ENCODE data around the gene EIF1B.

The EIF1B gene

DNA sequence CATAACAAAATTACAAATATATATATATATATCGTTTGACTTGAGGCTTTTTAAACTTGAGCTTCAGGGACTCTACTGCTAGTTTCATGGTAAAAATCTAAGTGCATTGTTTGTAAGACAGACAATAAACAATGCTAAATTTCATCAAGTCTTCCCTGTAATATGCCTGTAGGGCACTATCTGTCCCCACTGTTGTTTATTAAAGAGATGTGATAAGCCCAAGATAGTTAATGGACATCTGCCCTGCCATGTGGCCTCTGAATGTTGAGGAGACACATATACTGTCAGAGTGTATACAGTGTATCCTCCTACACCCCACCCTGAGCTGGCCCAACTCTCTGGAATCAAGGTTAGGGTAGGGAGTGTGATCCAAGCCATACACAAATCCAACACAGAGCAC, 15.1 kb upstream of the EIF1B start:
- TF ChIP-seq, protein P1, sequence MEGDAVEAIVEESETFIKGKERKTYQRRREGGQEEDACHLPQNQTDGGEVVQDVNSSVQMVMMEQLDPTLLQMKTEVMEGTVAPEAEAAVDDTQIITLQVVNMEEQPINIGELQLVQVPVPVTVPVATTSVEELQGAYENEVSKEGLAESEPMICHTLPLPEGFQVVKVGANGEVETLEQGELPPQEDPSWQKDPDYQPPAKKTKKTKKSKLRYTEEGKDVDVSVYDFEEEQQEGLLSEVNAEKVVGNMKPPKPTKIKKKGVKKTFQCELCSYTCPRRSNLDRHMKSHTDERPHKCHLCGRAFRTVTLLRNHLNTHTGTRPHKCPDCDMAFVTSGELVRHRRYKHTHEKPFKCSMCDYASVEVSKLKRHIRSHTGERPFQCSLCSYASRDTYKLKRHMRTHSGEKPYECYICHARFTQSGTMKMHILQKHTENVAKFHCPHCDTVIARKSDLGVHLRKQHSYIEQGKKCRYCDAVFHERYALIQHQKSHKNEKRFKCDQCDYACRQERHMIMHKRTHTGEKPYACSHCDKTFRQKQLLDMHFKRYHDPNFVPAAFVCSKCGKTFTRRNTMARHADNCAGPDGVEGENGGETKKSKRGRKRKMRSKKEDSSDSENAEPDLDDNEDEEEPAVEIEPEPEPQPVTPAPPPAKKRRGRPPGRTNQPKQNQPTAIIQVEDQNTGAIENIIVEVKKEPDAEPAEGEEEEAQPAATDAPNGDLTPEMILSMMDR (conservative IDR thresholded peaks at IDR 0.05; ENCODE audit: control insufficient read depth, insufficient read depth, low read depth, low read length): no peak
- DNase-seq (ENCODE audit: low read depth): no peak
- no peak overlapping the region for H3K4me3 ChIP-seq (ENCODE audit: control insufficient read depth, low read depth, low read length)

DNA sequence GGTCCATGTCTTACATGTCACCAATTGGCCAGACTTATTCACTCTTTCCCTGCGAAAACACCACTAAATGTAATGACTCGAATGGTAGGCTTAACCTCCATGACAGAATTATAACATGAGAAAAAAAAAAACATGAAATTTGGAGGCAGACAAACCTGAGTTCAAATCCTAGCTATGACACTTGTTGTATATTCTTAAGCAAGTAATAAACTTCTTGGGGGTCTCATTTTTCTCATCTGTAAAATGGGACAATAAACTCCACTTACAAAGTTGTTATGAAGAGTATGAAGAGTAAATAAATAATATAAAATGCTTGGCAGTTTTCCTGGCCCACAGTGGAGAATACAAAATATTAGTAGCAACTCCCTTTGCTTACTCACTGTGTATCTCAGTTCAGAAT, 11.4 kb upstream of the EIF1B start:
- H3K4me3 ChIP-seq (ENCODE audit: control insufficient read depth, low read depth, low read length): no peak overlapping the region
- TF ChIP-seq, protein P1 (conservative IDR thresholded peaks at IDR 0.05; ENCODE audit: control insufficient read depth, insufficient read depth, low read depth, low read length): no peak
- DNase-seq (ENCODE audit: low read depth): no peak

DNA sequence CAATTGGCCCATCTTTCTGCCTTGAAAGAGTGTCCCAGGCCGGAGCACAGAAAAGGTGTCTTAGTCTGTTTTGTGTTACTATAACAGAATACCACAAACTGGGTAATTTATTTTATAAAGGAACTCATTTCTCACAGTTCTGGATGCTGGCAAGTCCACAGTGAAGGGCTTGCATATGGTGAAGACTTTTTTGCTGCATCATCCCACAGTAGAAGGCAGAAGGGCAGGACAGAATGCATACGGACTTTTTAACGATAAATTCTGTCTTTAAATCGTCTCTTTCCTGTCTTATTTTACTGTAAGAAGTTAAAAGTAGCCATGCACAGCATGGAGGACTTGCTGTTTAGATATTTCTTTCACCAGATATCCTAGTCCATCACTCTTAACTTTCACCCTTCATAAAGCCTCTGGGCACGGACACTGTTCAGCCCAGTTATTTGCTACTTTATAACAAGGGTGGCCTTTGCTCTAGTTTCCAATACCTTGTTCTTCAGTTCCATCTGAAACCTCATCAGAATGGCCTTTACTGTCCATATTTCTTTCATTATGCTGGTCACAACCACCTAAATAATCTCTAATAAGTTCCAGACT, 10.3 kb upstream of the EIF1B start:
- TF ChIP-seq, protein P1 (conservative IDR thresholded peaks at IDR 0.05; ENCODE audit: control insufficient read depth, insufficient read depth, low read depth, low read length): no peak
- no peak overlapping the region for H3K4me3 ChIP-seq (ENCODE audit: control insufficient read depth, low read depth, low read length)

DNA sequence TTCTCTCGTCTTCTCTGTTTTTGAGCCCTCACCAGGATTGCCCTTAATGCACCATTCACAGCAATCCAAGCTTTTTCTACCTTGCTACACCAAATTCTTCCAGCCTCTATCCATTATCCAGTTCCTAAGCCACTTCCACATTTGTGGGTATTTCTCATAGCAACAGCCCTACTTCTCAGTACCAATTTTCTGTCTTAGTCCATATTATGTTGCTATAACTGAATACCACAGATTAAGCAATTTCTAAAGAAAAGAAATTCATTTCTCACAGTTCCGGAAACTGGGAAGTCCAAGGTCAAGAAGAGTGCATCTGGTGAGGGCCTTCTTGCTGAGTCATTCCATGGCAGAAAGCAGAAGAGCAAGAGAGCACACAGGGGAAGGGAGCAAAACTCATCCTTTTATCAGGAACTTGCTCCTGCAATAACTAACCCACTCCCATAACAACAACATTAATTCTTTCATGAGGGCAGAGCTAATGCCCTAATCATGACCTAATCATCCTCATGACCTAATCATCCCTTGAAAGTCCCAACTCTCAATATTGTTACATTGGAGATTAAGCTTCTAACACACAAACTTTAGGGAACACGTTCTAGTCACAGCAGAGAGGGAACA, 9.7 kb upstream of the EIF1B start:
- TF ChIP-seq, protein P1 (conservative IDR thresholded peaks at IDR 0.05; ENCODE audit: control insufficient read depth, insufficient read depth, low read depth, low read length): no peak
- DNase-seq (ENCODE audit: low read depth): peak; percentile 87
- H3K4me3 ChIP-seq (ENCODE audit: control insufficient read depth, low read depth, low read length): no peak overlapping the region

More for the DNA sequence above, 10.3 kb upstream of the EIF1B start:
- no peak for DNase-seq (ENCODE audit: low read depth)

DNA sequence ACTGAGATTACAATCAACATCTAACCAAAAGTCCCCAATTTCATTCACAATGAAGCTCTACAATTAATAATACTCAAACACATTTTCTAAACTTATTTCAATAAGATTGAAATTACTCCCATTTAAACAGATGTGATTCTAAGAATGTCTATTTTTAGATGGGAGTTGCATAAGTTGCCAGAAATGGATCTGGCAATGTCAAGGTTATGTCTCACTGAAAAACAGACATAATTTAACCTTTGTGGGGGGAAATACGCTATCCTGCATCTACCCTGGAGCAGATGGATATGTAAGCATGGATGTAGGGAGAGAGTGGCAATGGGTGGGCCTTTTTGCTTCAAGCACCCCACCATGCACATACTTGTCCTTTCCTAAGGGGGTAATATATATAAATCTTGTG, 6.7 kb upstream of the EIF1B start:
- TF ChIP-seq, protein P1 (conservative IDR thresholded peaks at IDR 0.05; ENCODE audit: control insufficient read depth, insufficient read depth, low read depth, low read length): no peak
- DNase-seq (ENCODE audit: low read depth): peak; percentile 33
- H3K4me3 ChIP-seq (ENCODE audit: control insufficient read depth, low read depth, low read length): no peak overlapping the region

DNA sequence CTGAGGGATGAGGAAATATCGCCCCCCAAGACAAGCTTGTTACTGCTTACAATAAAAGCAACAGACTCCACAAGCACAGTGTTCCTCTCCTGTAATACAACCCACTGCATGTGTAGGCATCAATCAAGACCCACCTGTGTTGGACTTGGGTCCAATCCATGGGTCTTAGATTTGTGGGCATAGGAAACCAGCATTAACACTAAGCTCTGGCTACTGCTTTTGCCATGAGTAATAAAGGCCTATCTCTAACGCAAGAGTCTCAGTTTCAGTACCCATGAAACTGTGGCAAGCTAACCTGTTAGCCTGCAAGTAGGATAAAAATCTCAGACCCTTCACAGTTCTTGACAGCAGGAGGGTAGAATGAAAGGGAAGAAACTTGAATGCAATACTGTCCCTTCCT, 5.2 kb upstream of the EIF1B start:
- no peak for DNase-seq (ENCODE audit: low read depth)
- TF ChIP-seq, protein P1 (conservative IDR thresholded peaks at IDR 0.05; ENCODE audit: control insufficient read depth, insufficient read depth, low read depth, low read length): no peak
- no peak overlapping the region for H3K4me3 ChIP-seq (ENCODE audit: control insufficient read depth, low read depth, low read length)
